AG04450 (cell line): Measurements from ENCODE around the gene PCYOX1L. TPM values are rescaled to one million over a fixed set of nuclear protein-coding genes. Genes with fewer than 3 reads are reported as not detected.
A peak's percentile ranks its signal among the peaks of the same experiment; 100 is the strongest.

Experiments
- CTCF ChIA-PET: fragments of 300-600, 350-600 bp; formaldehyde crosslinking; extraction: SDS; loops from one replicate; lab custom pipeline; 2022; ENCODE audit warnings: antibody characterized with exemption, inconsistent platforms; lab: Charles Lee
- POLR2A ChIA-PET: fragments of 350-600 bp; formaldehyde crosslinking; extraction: SDS; loops from one replicate; lab custom pipeline; 2021; ENCODE audit warnings: antibody characterized with exemption, inconsistent platforms; lab: Yijun Ruan, JAX
- DNase-seq: peaks from one replicate; pipeline ENCODE4 v3.0.0-alpha.2; 2011; ENCODE audit warnings: low read depth, low spot score
- H3K27ac ChIP-seq: one replicate; pipeline ENCODE4 v1.5.1; 2012; ENCODE audit warnings: low read depth, low read length, control low read depth
- H3K27me3 ChIP-seq: one replicate; pipeline ENCODE4 v1.6.0; 2012; ENCODE audit warnings: low read length; ENCODE audit not compliant: control insufficient read depth, insufficient read depth
- H3K4me3 ChIP-seq: 2 replicates; pipeline ENCODE4 v1.5.1; 2011; ENCODE audit warnings: mild to moderate bottlenecking, low read depth, low read length, control low read depth
- H3K9me3 ChIP-seq: 2 replicates; pipeline ENCODE4 v1.5.1; 2012; ENCODE audit warnings: low read length; ENCODE audit not compliant: control insufficient read depth, insufficient read depth
- polyA plus RNA-seq: library from polyadenylated mRNA; depleted of rRNA; stranded (reverse); fragments of >200 nt; gene quantifications from 2 replicates; pipeline ENCODE4 v1.2.3, GENCODE V29; 2011
- TF ChIP-seq, protein P1 (sequence below): IDR thresholded peaks from 2 replicates; pipeline ENCODE4 v1.5.1; 2011; ENCODE audit warnings: low read depth, low read length, control low read depth, inconsistent platforms

PCYOX1L gene
- polyA plus RNA-seq, 1 experiment = 11.0 TPM

DNA sequence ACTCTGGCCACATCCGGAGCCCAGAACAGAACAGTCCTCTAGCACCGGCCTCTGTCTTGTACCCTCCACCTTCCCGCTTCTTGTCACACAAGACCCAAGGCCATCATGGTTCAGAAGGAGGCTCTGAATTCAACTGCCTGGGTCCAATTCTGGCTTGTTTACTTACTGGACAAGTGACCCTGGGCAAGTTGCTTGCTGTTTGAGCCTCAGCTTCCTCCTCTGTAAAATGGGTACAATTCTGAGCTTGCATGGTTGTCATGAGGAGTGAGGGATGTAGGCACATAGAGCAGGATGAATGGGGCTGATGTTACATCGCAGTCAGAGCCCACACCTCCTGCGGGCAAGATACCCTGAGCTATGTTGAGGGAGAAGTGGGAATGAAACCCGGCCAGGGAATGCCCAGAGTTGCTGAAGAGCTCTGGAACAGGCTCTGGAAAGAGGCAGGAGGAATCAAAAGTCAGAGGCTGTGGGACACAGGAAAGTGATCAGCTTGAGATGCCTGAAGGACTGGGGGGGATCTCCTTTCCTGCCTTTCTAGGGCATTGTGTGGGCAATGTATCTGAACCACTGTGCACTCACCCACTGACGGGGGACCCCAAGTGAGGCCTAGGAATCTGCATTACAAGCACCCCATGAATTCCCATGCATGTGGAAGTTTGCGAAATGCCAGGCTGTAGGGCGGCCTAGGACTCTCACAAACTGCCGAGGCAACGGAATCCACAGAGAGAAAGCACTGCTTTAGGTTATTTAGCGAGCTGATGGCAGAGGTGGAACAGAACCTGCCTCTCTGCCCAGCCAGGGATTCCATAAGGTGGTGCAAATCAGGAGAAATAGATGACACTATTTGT is 50.6 kb downstream of the PCYOX1L start:
- POLR2A ChIA-PET = interaction anchor here (0.6 to 6.4 kb wide), 9 partner anchors 9 to 154 kb away, joined by 3 to 95 read pairs (median 3); no protein-coding TSS in a partner anchor
- CTCF ChIA-PET = interaction anchor here (0.6 to 3.3 kb wide), 3 partner anchors 24 to 156 kb away, joined by 3 to 16 read pairs (median 6); no protein-coding TSS in a partner anchor
- H3K4me3 ChIP-seq = peak overlapping the region; percentile 75
- H3K27ac ChIP-seq = peak overlapping the region; percentile 95
- DNase-seq = no peak
- TF ChIP-seq, protein P1, sequence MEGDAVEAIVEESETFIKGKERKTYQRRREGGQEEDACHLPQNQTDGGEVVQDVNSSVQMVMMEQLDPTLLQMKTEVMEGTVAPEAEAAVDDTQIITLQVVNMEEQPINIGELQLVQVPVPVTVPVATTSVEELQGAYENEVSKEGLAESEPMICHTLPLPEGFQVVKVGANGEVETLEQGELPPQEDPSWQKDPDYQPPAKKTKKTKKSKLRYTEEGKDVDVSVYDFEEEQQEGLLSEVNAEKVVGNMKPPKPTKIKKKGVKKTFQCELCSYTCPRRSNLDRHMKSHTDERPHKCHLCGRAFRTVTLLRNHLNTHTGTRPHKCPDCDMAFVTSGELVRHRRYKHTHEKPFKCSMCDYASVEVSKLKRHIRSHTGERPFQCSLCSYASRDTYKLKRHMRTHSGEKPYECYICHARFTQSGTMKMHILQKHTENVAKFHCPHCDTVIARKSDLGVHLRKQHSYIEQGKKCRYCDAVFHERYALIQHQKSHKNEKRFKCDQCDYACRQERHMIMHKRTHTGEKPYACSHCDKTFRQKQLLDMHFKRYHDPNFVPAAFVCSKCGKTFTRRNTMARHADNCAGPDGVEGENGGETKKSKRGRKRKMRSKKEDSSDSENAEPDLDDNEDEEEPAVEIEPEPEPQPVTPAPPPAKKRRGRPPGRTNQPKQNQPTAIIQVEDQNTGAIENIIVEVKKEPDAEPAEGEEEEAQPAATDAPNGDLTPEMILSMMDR = no peak
- no peaks in the 10 kb centered on the region for H3K27me3 ChIP-seq
- H3K9me3 ChIP-seq = no peaks in the 10 kb centered on the region

DNA sequence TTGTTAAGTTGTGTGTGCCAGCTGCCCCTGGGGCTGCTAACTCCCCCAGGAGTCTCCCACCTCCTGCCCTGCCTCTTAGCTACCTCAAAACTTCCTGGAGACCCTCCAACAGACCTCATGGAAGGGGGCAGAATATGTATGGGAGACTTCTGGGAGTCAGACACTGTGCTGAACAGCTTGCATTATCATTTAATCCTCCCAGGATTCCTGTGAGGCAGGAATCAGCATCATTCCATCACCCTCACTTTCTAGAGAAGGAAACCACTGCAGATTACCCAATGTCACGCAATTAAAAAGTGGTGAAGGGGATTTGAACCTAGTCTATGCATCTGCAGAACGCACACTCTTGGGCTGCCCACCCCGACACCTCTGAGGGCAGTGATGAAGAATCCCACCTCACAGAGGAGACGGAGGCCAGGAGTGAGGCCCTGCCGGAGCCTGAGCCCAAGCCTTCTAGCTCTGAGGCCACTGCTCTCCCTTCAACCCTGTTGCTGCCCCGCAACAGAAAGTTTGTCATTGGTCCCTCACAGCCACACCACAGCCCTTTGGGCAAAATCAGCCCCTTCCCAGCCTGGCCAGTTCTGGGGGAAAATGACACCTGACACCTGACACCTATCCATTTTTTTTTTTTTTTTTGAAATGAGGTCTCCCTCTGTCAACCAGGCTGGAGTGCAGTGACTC is 51.6 kb downstream of the PCYOX1L start:
- TF ChIP-seq, protein P1 = no peak
- H3K4me3 ChIP-seq = peak overlapping the region; percentile 75
- CTCF ChIA-PET = interaction anchor here (0.6 to 1.1 kb wide), 3 partner anchors 23 to 155 kb away, joined by 3 to 6 read pairs (median 3); no protein-coding TSS in a partner anchor
- H3K9me3 ChIP-seq = no peaks in the 10 kb centered on the region
- POLR2A ChIA-PET = interaction anchor here (0.6 to 6.4 kb wide), 11 partner anchors 8 to 340 kb away, joined by 3 to 95 read pairs (median 3); partner anchors contain the start of gene GRPEL2
- peak overlapping the region; percentile 95 for H3K27ac ChIP-seq
- H3K27me3 ChIP-seq = no peaks in the 10 kb centered on the region
- DNase-seq = no peak

DNA sequence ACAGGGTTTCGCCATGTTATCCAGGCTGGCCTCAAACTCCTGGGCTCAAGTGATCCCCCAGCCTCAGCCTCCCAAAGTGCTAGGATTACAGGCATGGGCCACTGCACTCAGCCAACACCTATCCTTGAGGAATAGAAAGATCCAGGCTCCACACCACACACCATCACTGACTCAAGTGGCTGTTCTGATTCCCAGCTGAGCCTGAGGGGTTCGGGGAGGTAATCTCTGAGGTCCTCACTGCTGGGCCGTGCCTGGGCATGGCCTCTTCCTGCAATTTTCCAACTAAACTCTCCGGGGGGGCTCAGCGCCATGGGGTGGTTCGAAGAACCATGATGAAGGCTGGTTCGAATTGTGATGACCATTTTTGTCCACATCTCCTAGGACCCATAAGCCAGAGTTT is 52.2 kb downstream of the PCYOX1L start:
- H3K27ac ChIP-seq = peak overlapping the region; percentile 95
- POLR2A ChIA-PET = interaction anchor here (0.7 to 5.9 kb wide), 6 partner anchors 10 to 267 kb away, joined by 3 to 42 read pairs (median 4); no protein-coding TSS in a partner anchor

DNA sequence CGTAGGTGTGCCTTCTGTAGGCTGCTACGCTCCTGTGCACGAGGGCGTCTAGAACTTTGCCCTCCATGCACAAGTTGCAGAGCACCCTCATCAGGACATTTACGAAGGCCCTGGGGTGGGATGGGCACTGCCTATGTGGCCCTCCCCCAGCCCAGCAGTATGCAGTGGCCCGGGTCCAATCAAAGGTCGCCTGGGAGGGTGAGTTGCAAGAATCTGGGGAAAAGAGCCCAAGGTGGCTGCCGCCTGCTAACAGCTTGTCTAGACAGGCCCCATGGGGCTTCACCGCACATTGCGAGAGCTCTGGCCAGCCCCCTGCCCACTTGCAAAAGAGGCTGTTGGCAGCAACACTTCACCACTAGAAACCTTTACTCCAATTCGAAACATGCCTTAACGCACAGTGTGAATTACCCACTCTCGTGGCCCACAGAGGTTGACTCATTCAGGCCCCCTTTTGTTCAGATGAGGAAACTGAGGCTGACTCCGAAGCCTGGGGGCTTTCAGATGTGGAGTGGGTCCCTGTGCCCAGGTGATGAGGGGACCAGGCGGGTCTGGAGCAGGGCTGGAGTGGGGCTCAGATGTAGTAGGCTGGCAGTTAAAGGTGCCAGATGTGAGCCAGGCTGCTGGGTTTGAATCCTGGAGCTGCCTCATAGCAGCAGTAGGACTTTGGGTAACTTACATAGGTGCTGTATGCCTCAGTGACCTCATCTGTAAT is 53.0 kb downstream of the PCYOX1L start:
- no peak for DNase-seq
- H3K4me3 ChIP-seq = peak overlapping the region; percentile 75
- POLR2A ChIA-PET = interaction anchor here (0.9 to 5.9 kb wide), 7 partner anchors 9 to 24 kb away, joined by 3 to 42 read pairs (median 3); no protein-coding TSS in a partner anchor
- H3K27ac ChIP-seq = peak overlapping the region; percentile 66
- TF ChIP-seq, protein P1 = no peak
- H3K27me3 ChIP-seq = no peaks in the 10 kb centered on the region
- CTCF ChIA-PET = interaction anchor here (0.9 kb wide), 1 partner anchor 26 kb away, joined by 3 read pairs; no protein-coding TSS in a partner anchor
- H3K9me3 ChIP-seq = no peaks in the 10 kb centered on the region

More for the DNA sequence above, 52.2 kb downstream of the PCYOX1L start:
- H3K9me3 ChIP-seq = no peaks in the 10 kb centered on the region
- TF ChIP-seq, protein P1 = no peak
- CTCF ChIA-PET = interaction anchor here (0.9 kb wide), 1 partner anchor 25 kb away, joined by 3 read pairs; no protein-coding TSS in a partner anchor
- peak overlapping the region; percentile 75 for H3K4me3 ChIP-seq
- DNase-seq = no peak
- no peaks in the 10 kb centered on the region for H3K27me3 ChIP-seq
